Suprapubic skin (tissue), 4 donors: ENCODE measurements around the gene PHF20. TPM values are rescaled to one million over a fixed set of nuclear protein-coding genes. Genes with fewer than 3 reads are reported as not detected.
A peak's percentile ranks its signal among the peaks of the same experiment; 100 is the strongest.

Experiments
- DNase-seq, 2 donors: peaks; one replicate each; pipeline ENCODE4 v3.0.0-alpha.2; 2019; ENCODE audit warnings: low spot score in 2 of 2
- H3K27ac ChIP-seq: fragments of 200-600 bp; sonication (generic); one replicate; pipeline ENCODE4 v1.5.1; 2019
- H3K27me3 ChIP-seq: fragments of 200-600 bp; sonication (generic); one replicate; pipeline ENCODE4 v1.5.1; 2019
- H3K36me3 ChIP-seq: fragments of 200-600 bp; sonication (generic); one replicate; pipeline ENCODE4 v1.5.1; 2019
- H3K4me1 ChIP-seq: fragments of 200-600 bp; sonication (generic); one replicate; pipeline ENCODE4 v1.5.1; 2019
- H3K4me3 ChIP-seq: fragments of 200-600 bp; sonication (generic); one replicate; pipeline ENCODE4 v1.5.1; 2019; ENCODE audit warnings: mild to moderate bottlenecking
- H3K9me3 ChIP-seq: fragments of 200-600 bp; sonication (generic); one replicate; pipeline ENCODE4 v1.5.1; 2019
- CTCF ChIP-seq, 2 donors: fragments of 200-600 bp in 1 of 2; fragments of 450-650 bp in 1 of 2; sonication (generic) in 1 of 2; IDR thresholded peaks; one replicate each; pipeline ENCODE4 v1.5.1; 2016 to 2019; ENCODE audit warnings: antibody characterized with exemption in 2 of 2, mild to moderate bottlenecking in 1 of 2, moderate library complexity in 1 of 2
- EP300 ChIP-seq: sonication (generic); formaldehyde crosslinking; IDR thresholded peaks from one replicate; pipeline ENCODE4 v1.6.1; 2017; ENCODE audit warnings: antibody characterized with exemption
- POLR2A ChIP-seq, 2 donors: fragments of 450-650 bp; IDR thresholded peaks; one replicate each; pipeline ENCODE4 v1.6.1; 2017; ENCODE audit warnings: antibody characterized with exemption in 2 of 2, mild to moderate bottlenecking in 2 of 2, moderate library complexity in 2 of 2
- POLR2AphosphoS5 ChIP-seq, 3 donors: sonication (generic); formaldehyde crosslinking; IDR thresholded peaks; one replicate each; pipeline ENCODE4 v1.6.1; 2017; ENCODE audit warnings: antibody characterized with exemption in 3 of 3
- whole genome bisulfite sequencing: methylation state at CpG from one replicate; pipeline ENCODE4 v1.1.5; 2018; 5-methylcytosine and 5-hydroxymethylcytosine counted together
- total RNA-seq, 4 donors: library from RNA; depleted of rRNA; stranded (reverse); fragments of >200 nt; gene quantifications; one replicate each; pipeline ENCODE4 v1.1.0, GENCODE V29; 2016

The PHF20 gene
- total RNA-seq, 4 donors from 2014 or later = 44.2 to 60.6 (median 47.3) TPM

GRCh38 chr20:35791097-35791496 is 19.3 kb downstream of the PHF20 start:
- Histone ChIP-seq H3K4me3 (no peak overlapping the region), H3K27me3 (no peaks in the 10 kb centered on the region), H3K27ac (no peak overlapping the region), H3K9me3 (no peaks in the 10 kb centered on the region), H3K36me3 (no peaks in the 10 kb centered on the region), H3K4me1 (peaks cover 18% of the 10 kb centered on the region)
- 99% methylated on average over 5 of the region's 5 CpGs for WGBS
- no peak for DNase-seq
- no peak for TF ChIP-seq EP300
- no peak for TF ChIP-seq POLR2AphosphoS5 (IDR thresholded peaks at IDR 0.05)
- TF ChIP-seq CTCF (IDR thresholded peaks at IDR 0.05) = no peak
- TF ChIP-seq POLR2A (IDR thresholded peaks at IDR 0.05) = no peak

- Histone ChIP-seq H3K9me3 (no peaks in the 10 kb centered on the region), H3K4me1 (peaks cover 18% of the 10 kb centered on the region), H3K27me3 (no peaks in the 10 kb centered on the region), H3K36me3 (no peaks in the 10 kb centered on the region), H3K27ac (peak overlapping the region; percentile 54), H3K4me3 (no peak overlapping the region)
- TF ChIP-seq POLR2AphosphoS5 (IDR thresholded peaks at IDR 0.05) = no peak
- TF ChIP-seq CTCF (IDR thresholded peaks at IDR 0.05) = no peak
- no peak for TF ChIP-seq POLR2A (IDR thresholded peaks at IDR 0.05)
- TF ChIP-seq EP300 = no peak
- no peak for DNase-seq
- WGBS = 31% methylated on average over 3 of the region's 3 CpGs
These were observed 20.0 kb downstream of the PHF20 start for GRCh38 chr20:35791821-35792220.

GRCh38 chr20:35792740-35793139 is 20.9 kb downstream of the PHF20 start:
- 73% methylated on average over 4 of the region's 4 CpGs for WGBS
- H3K4me1 ChIP-seq = peaks cover 18% of the 10 kb centered on the region
- H3K27ac ChIP-seq = peak overlapping the region; percentile 54
- DNase-seq = no peak
- H3K4me3 ChIP-seq = no peak overlapping the region
- no peaks in the 10 kb centered on the region for H3K9me3 ChIP-seq
- TF ChIP-seq EP300 (no peak), POLR2A (IDR thresholded peaks at IDR 0.05) (no peak), CTCF (IDR thresholded peaks at IDR 0.05) (no peak), POLR2AphosphoS5 (IDR thresholded peaks at IDR 0.05) (no peak)
- no peaks in the 10 kb centered on the region for H3K36me3 ChIP-seq
- no peaks in the 10 kb centered on the region for H3K27me3 ChIP-seq

GRCh38 chr20:35796571-35796970 is 24.8 kb downstream of the PHF20 start:
- Histone ChIP-seq H3K4me1 (peaks cover 16% of the 10 kb centered on the region), H3K27me3 (no peaks in the 10 kb centered on the region), H3K36me3 (peaks cover 11% of the 10 kb centered on the region), H3K27ac (no peak overlapping the region), H3K4me3 (no peak overlapping the region), H3K9me3 (no peaks in the 10 kb centered on the region)
- no peak for DNase-seq
- no peak for TF ChIP-seq EP300
- TF ChIP-seq CTCF (IDR thresholded peaks at IDR 0.05) = no peak
- no peak for TF ChIP-seq POLR2A (IDR thresholded peaks at IDR 0.05)
- no peak for TF ChIP-seq POLR2AphosphoS5 (IDR thresholded peaks at IDR 0.05)
- 60% methylated on average over 2 of the region's 2 CpGs for WGBS

GRCh38 chr20:35801865-35802264 is 30.1 kb downstream of the PHF20 start:
- Histone ChIP-seq H3K27me3 (no peaks in the 10 kb centered on the region), H3K36me3 (peaks cover 43% of the 10 kb centered on the region), H3K27ac (no peak overlapping the region), H3K4me1 (no peaks in the 10 kb centered on the region), H3K9me3 (no peaks in the 10 kb centered on the region), H3K4me3 (no peak overlapping the region)
- DNase-seq = no peak
- 82% methylated on average over 1 of the region's 1 CpG for WGBS
- TF ChIP-seq POLR2A (IDR thresholded peaks at IDR 0.05) (no peak), EP300 (no peak), POLR2AphosphoS5 (IDR thresholded peaks at IDR 0.05) (no peak), CTCF (IDR thresholded peaks at IDR 0.05) (no peak)
